NCI-H1417 treated with DMSO at 0.1 percent for 48 hours (cell line): ENCODE measurements around the gene MMP15.
"Not testable (repeated sequence)": the region's sequence is repeated elsewhere in the genome, so short reads cannot be mapped to it uniquely, and the experiment has no call there.

Source experiments
- DNase-seq: peaks from one replicate; lab custom pipeline; 2025; lab: John Stamatoyannopoulos, UW

MMP15 gene

DNA sequence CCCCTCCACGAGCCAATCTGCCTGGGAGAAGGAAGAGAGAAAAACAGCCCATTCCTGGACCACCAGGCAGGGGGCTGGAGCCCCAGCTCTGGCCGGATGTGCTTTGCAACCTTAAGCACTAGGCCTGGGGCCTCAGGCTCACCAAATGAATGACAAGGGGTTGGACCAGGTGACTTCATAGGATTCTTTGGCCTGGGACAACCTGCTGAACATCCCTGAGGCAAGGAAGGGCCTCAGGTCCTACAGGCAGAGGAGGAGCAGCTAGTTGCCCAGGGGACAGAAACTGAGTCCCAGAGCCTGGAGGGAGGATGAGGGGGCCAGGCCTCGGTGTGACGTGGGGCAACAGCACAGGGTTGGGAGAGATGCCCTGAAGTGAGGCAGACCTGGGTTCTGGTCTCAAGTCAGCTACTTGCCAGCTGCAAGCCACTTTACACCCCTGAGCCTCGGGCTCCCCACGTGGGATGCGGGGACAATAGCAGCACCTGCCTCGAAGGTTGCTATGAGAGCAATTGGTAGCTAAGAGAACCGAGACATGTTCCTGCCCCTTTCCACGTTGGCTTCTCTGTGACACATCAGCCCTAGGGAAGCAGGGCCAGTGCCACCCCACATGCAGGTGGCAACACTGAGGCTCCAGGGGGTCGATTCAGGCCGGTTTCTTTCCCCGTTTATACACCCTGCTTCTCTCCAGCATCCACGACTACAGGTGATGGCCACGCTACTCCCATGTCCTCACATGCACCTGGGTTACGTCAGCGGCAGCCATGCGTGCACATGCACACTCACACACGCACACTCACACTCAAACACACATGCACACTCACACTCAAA, 61.0 kb downstream of the MMP15 start:
- DNase-seq: no peak

- DNase-seq: no peak
These were observed 61.8 kb downstream of the MMP15 start for GRCh38 chr16:58087209-58087913.

- DNase-seq: no peak
These were observed 62.5 kb downstream of the MMP15 start for GRCh38 chr16:58088091-58088490.

DNA sequence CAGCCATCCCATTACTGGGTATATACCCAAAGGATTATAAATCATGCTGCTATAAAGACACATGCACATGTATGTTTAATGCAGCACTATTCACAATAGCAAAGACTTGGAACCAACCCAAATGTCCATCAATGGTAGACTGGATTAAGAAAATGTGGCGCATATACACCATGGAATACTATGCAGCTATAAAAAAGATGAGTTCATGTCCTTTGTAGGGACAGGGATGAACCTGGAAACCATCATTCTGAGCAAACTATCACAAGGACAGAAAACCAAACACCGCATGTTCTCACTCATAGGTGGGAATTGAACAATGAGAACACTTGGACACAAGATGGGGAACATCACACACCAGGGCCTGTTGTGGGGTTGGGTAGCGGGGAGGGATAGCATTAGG, 64.8 kb downstream of the MMP15 start:
- DNase-seq: not testable (repeated sequence)

- no peak for DNase-seq
These were observed 68.5 kb downstream of the MMP15 start for GRCh38 chr16:58094026-58094425.

- no peak for DNase-seq
These were observed 69.4 kb downstream of the MMP15 start for GRCh38 chr16:58094791-58095574.

DNA sequence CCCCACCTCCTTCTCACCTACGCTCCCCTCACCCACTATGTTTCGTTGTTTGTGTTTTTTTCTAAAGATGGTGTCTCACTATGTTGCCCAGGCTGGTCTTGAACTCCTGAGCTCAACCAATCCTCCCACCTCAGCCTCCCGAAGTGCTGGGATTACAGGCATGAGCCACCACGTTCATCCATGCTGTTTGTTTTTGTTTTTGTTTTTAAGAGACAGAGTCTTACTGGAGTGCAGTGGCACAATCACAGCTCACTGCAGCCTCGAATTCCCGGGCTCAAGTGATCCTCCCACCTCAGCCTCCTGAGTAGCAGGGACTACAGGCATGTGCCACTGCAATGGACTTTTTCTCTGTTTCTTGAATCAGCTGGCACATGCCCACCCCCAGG, 70.0 kb downstream of the MMP15 start:
- not testable (repeated sequence) for DNase-seq

GRCh38 chr16:58096249-58096648, 70.7 kb downstream of the MMP15 start:
- DNase-seq: no peak
